Mesenchymal stem cell (in vitro differentiated cells and primary cell): ENCODE data around the gene PHOSPHO1.

Experiments used
- DNase-seq: peaks from one replicate; pipeline ENCODE4 v3.0.0-alpha.2; 2013
- H2AFZ ChIP-seq: one replicate; pipeline ENCODE4 v1.6.1; 2013; ENCODE audit warnings: low read depth, mild to moderate bottlenecking, control low read depth, inconsistent platforms, low read length, moderate library complexity
- H2AK5ac ChIP-seq: 2 replicates; pipeline ENCODE4 v1.6.1; 2013; ENCODE audit warnings: low read length, moderate library complexity, mild to moderate bottlenecking, inconsistent platforms; ENCODE audit not compliant: severe bottlenecking
- H2BK120ac ChIP-seq: one replicate; pipeline ENCODE4 v1.6.1; 2013; ENCODE audit warnings: low read depth, mild to moderate bottlenecking, inconsistent platforms, low read length, moderate library complexity
- H2BK12ac ChIP-seq, 2 experiments: one replicate each; pipeline ENCODE4 v1.6.1; 2013; ENCODE audit warnings: inconsistent platforms in 2 of 2, low read length in 2 of 2, mild to moderate bottlenecking in 2 of 2, moderate library complexity in 2 of 2, control low read depth in 1 of 2
- H2BK15ac ChIP-seq: one replicate; pipeline ENCODE4 v1.6.1; 2013; ENCODE audit warnings: mild to moderate bottlenecking, low read depth, inconsistent platforms; ENCODE audit not compliant: poor library complexity, severe bottlenecking
- H2BK5ac ChIP-seq: 2 replicates; pipeline ENCODE4 v1.6.1; 2013; ENCODE audit warnings: low read depth, mild to moderate bottlenecking, low read length, control low read depth, inconsistent platforms; ENCODE audit not compliant: poor library complexity, severe bottlenecking
- H3K14ac ChIP-seq, 2 experiments: one replicate each; pipeline ENCODE4 v1.6.1; 2013; ENCODE audit warnings: inconsistent platforms in 2 of 2, low read length in 2 of 2, control low read depth in 1 of 2, mild to moderate bottlenecking in 1 of 2, moderate library complexity in 1 of 2
- H3K18ac ChIP-seq, 2 experiments: one replicate each; pipeline ENCODE4 v1.6.1; 2013; ENCODE audit warnings: inconsistent platforms in 2 of 2, low read length in 2 of 2, control low read depth in 1 of 2, low read depth in 1 of 2, mild to moderate bottlenecking in 1 of 2
- H3K23ac ChIP-seq, 2 experiments: one replicate each; pipeline ENCODE4 v1.6.1; 2013; ENCODE audit warnings: inconsistent platforms in 2 of 2, low read length in 2 of 2, mild to moderate bottlenecking in 2 of 2, moderate library complexity in 2 of 2, control low read depth in 1 of 2
- H3K27ac ChIP-seq: 2 replicates; pipeline ENCODE4 v1.5.1; 2013; ENCODE audit warnings: mild to moderate bottlenecking, moderate library complexity, low read length, control low read depth, inconsistent platforms; ENCODE audit not compliant: poor library complexity, severe bottlenecking
- H3K27me3 ChIP-seq, 2 experiments: 2 replicates each; pipeline versions ENCODE4 v1.6.1 to v1.7.0; 2013; ENCODE audit warnings: low read length in 2 of 2, mild to moderate bottlenecking in 2 of 2, moderate library complexity in 2 of 2, control low read depth in 1 of 2, inconsistent platforms in 1 of 2; ENCODE audit not compliant: control insufficient read depth in 1 of 2, insufficient read depth in 1 of 2
- H3K36me3 ChIP-seq, 2 experiments: 2 replicates each; pipeline versions ENCODE4 v1.6.1 to v1.7.0; 2013; ENCODE audit warnings: low read length in 2 of 2, control low read depth in 1 of 2, inconsistent platforms in 1 of 2, low read depth in 1 of 2, mild to moderate bottlenecking in 1 of 2; ENCODE audit not compliant: insufficient read depth in 2 of 2, control insufficient read depth in 1 of 2
- H3K4ac ChIP-seq, 2 experiments: one replicate each; pipeline ENCODE4 v1.6.1; 2013; ENCODE audit warnings: inconsistent platforms in 2 of 2, low read length in 2 of 2, mild to moderate bottlenecking in 2 of 2, moderate library complexity in 2 of 2, control low read depth in 1 of 2, low read depth in 1 of 2
- H3K4me1 ChIP-seq: 2 replicates; pipeline ENCODE4 v1.6.1; 2013; ENCODE audit warnings: low read depth, low read length, control low read depth; ENCODE audit not compliant: control insufficient read depth, insufficient read depth
- H3K4me2 ChIP-seq: 2 replicates; pipeline ENCODE4 v1.6.1; 2013; ENCODE audit warnings: low read length, mild to moderate bottlenecking, inconsistent platforms; ENCODE audit not compliant: poor library complexity, severe bottlenecking
- H3K4me3 ChIP-seq, 2 experiments: 2 replicates each; pipeline versions ENCODE4 v1.5.1 to v1.7.0; 2013; ENCODE audit warnings: low read length in 2 of 2, mild to moderate bottlenecking in 2 of 2, control low read depth in 1 of 2, low read depth in 1 of 2; ENCODE audit not compliant: insufficient read depth in 1 of 2
- H3K79me1 ChIP-seq: replicated peaks from 2 replicates; pipeline ENCODE4 v1.6.1; 2013; ENCODE audit warnings: mild to moderate bottlenecking, control low read depth, low read length, inconsistent platforms; ENCODE audit not compliant: poor library complexity, severe bottlenecking
- H3K9ac ChIP-seq: 2 replicates; pipeline ENCODE4 v1.7.0; 2013; ENCODE audit warnings: mild to moderate bottlenecking, low read length, moderate library complexity
- H3K9me3 ChIP-seq: 2 replicates; pipeline ENCODE4 v1.7.0; 2013; ENCODE audit warnings: mild to moderate bottlenecking, low read length; ENCODE audit not compliant: control insufficient read depth
- H4K8ac ChIP-seq: one replicate; pipeline ENCODE4 v1.6.1; 2013; ENCODE audit warnings: inconsistent platforms, mild to moderate bottlenecking, low read length, moderate library complexity
- H4K91ac ChIP-seq: one replicate; pipeline ENCODE4 v1.6.1; 2013; ENCODE audit warnings: mild to moderate bottlenecking, low read length, inconsistent platforms
- WGBS: methylation state at CpG from one replicate; pipeline ENCODE4 v1.1.7; 2013; ENCODE audit warnings: mixed read lengths; 5-methylcytosine and 5-hydroxymethylcytosine counted together

Gene PHOSPHO1

GRCh38 chr17:49218941-49219913 is 11.4 kb downstream of the PHOSPHO1 start:
- Histone ChIP-seq H3K79me1 (no peaks in the 10 kb centered on the region), H3K4me1 (peaks cover 10% of the 10 kb centered on the region), H3K4me2 (no peak overlapping the region), H4K8ac (no peak overlapping the region), H3K4me3 (peak overlapping the region in 1 of 2 experiments; percentile 14), H3K18ac (no peak overlapping the region), H3K36me3 (peaks cover 0 to 20% of the 10 kb centered on the region in 2 experiments), H3K4ac (no peak overlapping the region), H3K23ac (no peak overlapping the region), H3K27ac (no peak overlapping the region), H2AK5ac (no peak overlapping the region), H4K91ac (no peak overlapping the region), H2BK5ac (no peak overlapping the region), H3K27me3 (peaks cover 19 to 46% of the 10 kb centered on the region in 2 experiments), H2AFZ (no peak overlapping the region), H2BK120ac (no peak overlapping the region), H3K9ac (no peak overlapping the region), H2BK15ac (no peak overlapping the region), H3K14ac (no peak overlapping the region), H2BK12ac (no peak overlapping the region), H3K9me3 (no peaks in the 10 kb centered on the region)
- 98% methylated on average over 35 of the region's 37 CpGs for WGBS
- no peak for DNase-seq

GRCh38 chr17:49217651-49218413 is 12.8 kb downstream of the PHOSPHO1 start:
- Histone ChIP-seq H3K9me3 (no peaks in the 10 kb centered on the region), H3K4me2 (no peak overlapping the region), H3K27ac (no peak overlapping the region), H2BK12ac (no peak overlapping the region), H3K4me3 (no peak overlapping the region), H3K4me1 (no peaks in the 10 kb centered on the region), H2BK5ac (no peak overlapping the region), H3K14ac (no peak overlapping the region), H2BK120ac (no peak overlapping the region), H4K91ac (no peak overlapping the region), H4K8ac (no peak overlapping the region), H2AFZ (no peak overlapping the region), H3K23ac (no peak overlapping the region), H3K4ac (no peak overlapping the region), H2AK5ac (no peak overlapping the region), H3K9ac (no peak overlapping the region), H2BK15ac (no peak overlapping the region), H3K79me1 (no peaks in the 10 kb centered on the region), H3K27me3 (peaks cover 5 to 36% of the 10 kb centered on the region in 2 experiments), H3K36me3 (peaks cover 0 to 20% of the 10 kb centered on the region in 2 experiments), H3K18ac (no peak overlapping the region)
- 94% methylated on average over 17 of the region's 17 CpGs for WGBS
- DNase-seq = no peak

- Histone ChIP-seq H3K27ac (no peak overlapping the region), H4K8ac (no peak overlapping the region), H2BK12ac (no peak overlapping the region), H3K14ac (no peak overlapping the region), H3K4me2 (no peak overlapping the region), H2AFZ (no peak overlapping the region), H3K4me1 (no peaks in the 10 kb centered on the region), H2AK5ac (no peak overlapping the region), H3K79me1 (no peaks in the 10 kb centered on the region), H3K27me3 (peaks cover 0 to 35% of the 10 kb centered on the region in 2 experiments), H3K23ac (no peak overlapping the region), H2BK15ac (no peak overlapping the region), H3K18ac (no peak overlapping the region), H4K91ac (peak overlapping the region; percentile 46), H3K9ac (no peak overlapping the region), H3K36me3 (peaks cover 0 to 17% of the 10 kb centered on the region in 2 experiments), H3K4me3 (no peak overlapping the region), H2BK5ac (no peak overlapping the region), H2BK120ac (no peak overlapping the region), H3K9me3 (no peaks in the 10 kb centered on the region), H3K4ac (no peak overlapping the region)
- DNase-seq = no peak
- 85% methylated on average over 11 of the region's 11 CpGs for WGBS
Observed at GRCh38 chr17:49216953-49217650, 13.5 kb downstream of the PHOSPHO1 start.
